ENCODE data around the gene MAML1.

The MAML1 gene

GRCh38 chr5:179812997-179813607, 80.5 kb downstream of the MAML1 start:
- TF ChIP-seq CTCF (IDR thresholded peaks at IDR 0.05; ENCODE audit: low read depth, low read length), result no peak
- no peak overlapping the region for H3K4me3 ChIP-seq (replicated peaks in 1 of 2; ENCODE audit: low read depth in 2 of 2, low read length in 2 of 2)
- no peak for DNase-seq (ENCODE audit: low read depth in 2 of 2)

- no peak overlapping the region for H3K4me3 ChIP-seq (replicated peaks in 1 of 2; ENCODE audit: low read depth in 2 of 2, low read length in 2 of 2)
- DNase-seq (ENCODE audit: low read depth in 2 of 2), result no peak
- no peak for TF ChIP-seq CTCF (IDR thresholded peaks at IDR 0.05; ENCODE audit: low read depth, low read length)
These were observed 81.5 kb downstream of the MAML1 start for GRCh38 chr5:179814090-179814489.

- no peak for DNase-seq (ENCODE audit: low read depth in 2 of 2)
- H3K4me3 ChIP-seq (replicated peaks in 1 of 2; ENCODE audit: low read depth in 2 of 2, low read length in 2 of 2), result no peak overlapping the region
- TF ChIP-seq CTCF (IDR thresholded peaks at IDR 0.05; ENCODE audit: low read depth, low read length), result no peak
These were observed 83.0 kb downstream of the MAML1 start for GRCh38 chr5:179815491-179816249.

- no peak for DNase-seq (ENCODE audit: low read depth in 2 of 2)
- TF ChIP-seq CTCF (IDR thresholded peaks at IDR 0.05; ENCODE audit: low read depth, low read length), result no peak
- peak overlapping the region in 1 of 2 donors; percentile 12 for H3K4me3 ChIP-seq (replicated peaks in 1 of 2; ENCODE audit: low read depth in 2 of 2, low read length in 2 of 2)
These were observed 83.8 kb downstream of the MAML1 start for GRCh38 chr5:179816401-179816795.

- H3K4me3 ChIP-seq (replicated peaks in 1 of 2; ENCODE audit: low read depth in 2 of 2, low read length in 2 of 2), result peak overlapping the region; percentile 28 to 35
- no peak for TF ChIP-seq CTCF (IDR thresholded peaks at IDR 0.05; ENCODE audit: low read depth, low read length)
- no peak for DNase-seq (ENCODE audit: low read depth in 2 of 2)
These were observed 84.3 kb downstream of the MAML1 start for GRCh38 chr5:179816796-179817469.

- no peak overlapping the region for H3K4me3 ChIP-seq (replicated peaks in 1 of 2; ENCODE audit: low read depth in 2 of 2, low read length in 2 of 2)
- DNase-seq (ENCODE audit: low read depth in 2 of 2), result no peak
- TF ChIP-seq CTCF (IDR thresholded peaks at IDR 0.05; ENCODE audit: low read depth, low read length), result no peak
These were observed 84.8 kb downstream of the MAML1 start for GRCh38 chr5:179817470-179817840.

Data from cardiac fibroblast (primary cell).